Lower leg skin (tissue), 3 donors: ENCODE results near the gene FAM169A.

Source experiments
- CTCF ChIP-seq, 3 donors: fragments of 450-650 bp; IDR thresholded peaks; one replicate each; pipeline ENCODE4 v1.5.1; 2016; ENCODE audit warnings: antibody characterized with exemption in 3 of 3, mild to moderate bottlenecking in 3 of 3, moderate library complexity in 2 of 3
- POLR2A ChIP-seq, 2 donors: fragments of 450-650 bp; IDR thresholded peaks; one replicate each; pipeline ENCODE4 v1.6.1; 2016 to 2017; ENCODE audit warnings: antibody characterized with exemption in 2 of 2, mild to moderate bottlenecking in 1 of 2, moderate library complexity in 1 of 2

- TF ChIP-seq CTCF (IDR thresholded peaks at IDR 0.05) (no peak), POLR2A (IDR thresholded peaks at IDR 0.05) (no peak)
Measured at GRCh38 chr5:74888117-74888516, 21.9 kb upstream of the FAM169A start.
